ENCODE data around the gene CALML5.

- no peak for TF ChIP-seq EZH2 (IDR thresholded peaks at IDR 0.05)
- TF ChIP-seq POLR2AphosphoS5 (IDR thresholded peaks at IDR 0.05; ENCODE audit: borderline replicate concordance, low read depth, low read length) = no peak
- no peak for TF ChIP-seq FOXP2 (optimal IDR thresholded peaks at IDR 0.05; ENCODE audit: control extremely low read depth, extremely low read length, insufficient read depth)
Observed at GRCh38 chr10:5499493-5500140, at the start of gene CALML5.

Measured in SK-N-MC (cell line).